ENCODE measurements around the gene SAG. TPM values are rescaled to one million over a fixed set of nuclear protein-coding genes. Genes with fewer than 3 reads are reported as not detected.

Gene SAG
- total RNA-seq, 4 donors from 2014 or later = 0.10 TPM; not detected in 3

- ATAC-seq (no peak), DNase-seq (no peak)
- Histone ChIP-seq H3K36me3 (no peaks in the 10 kb centered on the region), H3K27me3 (no peaks in the 10 kb centered on the region), H3K27ac (peak overlapping the region in 3 of 4 donors; percentile 20 to 56 (median 24)), H3K4me1 (peaks cover 24 to 29% of the 10 kb centered on the region in 2 donors), H3K4me3 (no peak overlapping the region), H3K9me3 (no peaks in the 10 kb centered on the region)
- TF ChIP-seq CTCF (IDR thresholded peaks at IDR 0.05 in 4 of 5, conservative IDR thresholded peaks at IDR 0.05 in 1 of 5) = no peak
- no peak for TF ChIP-seq POLR2A (IDR thresholded peaks at IDR 0.05)
- in situ Hi-C loops (cut with MboI; ENCODE audit: low sequenced_read_pairs in 4 of 4) = no loop called here
- intact Hi-C loops (cut with DNase I; ENCODE audit: low total_unique reads) = no loop called here
These were observed 77.3 kb downstream of the SAG start for GRCh38 chr2:233384811-233385488.

GRCh38 chr2:233385489-233386044 is 78.0 kb downstream of the SAG start:
- H3K4me3 ChIP-seq = no peak overlapping the region
- H3K36me3 ChIP-seq = peaks cover 0 to 2% of the 10 kb centered on the region in 2 donors
- in situ Hi-C loops (cut with MboI; ENCODE audit: low sequenced_read_pairs in 4 of 4) (no loop called here), intact Hi-C loops (cut with DNase I; ENCODE audit: low total_unique reads) (no loop called here)
- TF ChIP-seq CTCF (IDR thresholded peaks at IDR 0.05 in 4 of 5, conservative IDR thresholded peaks at IDR 0.05 in 1 of 5) (no peak), POLR2A (IDR thresholded peaks at IDR 0.05) (no peak)
- H3K27me3 ChIP-seq = no peaks in the 10 kb centered on the region
- DNase-seq (no peak), ATAC-seq (no peak)
- no peaks in the 10 kb centered on the region for H3K9me3 ChIP-seq
- peak overlapping the region in 3 of 4 donors; percentile 20 to 56 (median 24) for H3K27ac ChIP-seq
- H3K4me1 ChIP-seq = peaks cover 24 to 29% of the 10 kb centered on the region in 2 donors

GRCh38 chr2:233386382-233387041 is 78.9 kb downstream of the SAG start:
- in situ Hi-C loops (cut with MboI; ENCODE audit: low sequenced_read_pairs in 4 of 4) = no loop called here
- TF ChIP-seq CTCF (IDR thresholded peaks at IDR 0.05 in 4 of 5, conservative IDR thresholded peaks at IDR 0.05 in 1 of 5) = no peak
- TF ChIP-seq POLR2A (IDR thresholded peaks at IDR 0.05) = no peak
- peaks cover 24 to 29% of the 10 kb centered on the region in 2 donors for H3K4me1 ChIP-seq
- peak overlapping the region; percentile 56 to 73 (median 68) for H3K27ac ChIP-seq
- DNase-seq (no peak), ATAC-seq (no peak)
- no peaks in the 10 kb centered on the region for H3K9me3 ChIP-seq
- H3K27me3 ChIP-seq = no peaks in the 10 kb centered on the region
- no peak overlapping the region for H3K4me3 ChIP-seq
- intact Hi-C loops (cut with DNase I; ENCODE audit: low total_unique reads) = no loop called here
- peaks cover 0 to 11% of the 10 kb centered on the region in 2 donors for H3K36me3 ChIP-seq

- Histone ChIP-seq H3K4me1 (peaks cover 24 to 29% of the 10 kb centered on the region in 2 donors), H3K27ac (peak overlapping the region; percentile 56 to 73 (median 68)), H3K9me3 (no peaks in the 10 kb centered on the region), H3K4me3 (peak overlapping the region in 2 of 4 donors; percentile 5 to 27), H3K36me3 (peaks cover 0 to 16% of the 10 kb centered on the region in 2 donors), H3K27me3 (no peaks in the 10 kb centered on the region)
- DNase-seq (no peak), ATAC-seq (peak in 1 of 2 donors; percentile 15)
- TF ChIP-seq CTCF (IDR thresholded peaks at IDR 0.05 in 4 of 5, conservative IDR thresholded peaks at IDR 0.05 in 1 of 5) (no peak), POLR2A (IDR thresholded peaks at IDR 0.05) (no peak)
- intact Hi-C loops (cut with DNase I; ENCODE audit: low total_unique reads) = no loop called here
- in situ Hi-C loops (cut with MboI; ENCODE audit: low sequenced_read_pairs in 4 of 4) = no loop called here
These were observed 79.6 kb downstream of the SAG start for GRCh38 chr2:233387225-233387624.

All from gastrocnemius medialis (tissue), 4 donors.